Measurements from ENCODE around the gene ARHGEF40.

- TF ChIP-seq EZH2 (IDR thresholded peaks at IDR 0.05) = no peak
- no peak for TF ChIP-seq POLR2AphosphoS5 (IDR thresholded peaks at IDR 0.05; ENCODE audit: borderline replicate concordance, low read depth, low read length)
- no peak for TF ChIP-seq FOXP2 (optimal IDR thresholded peaks at IDR 0.05; ENCODE audit: control extremely low read depth, extremely low read length, insufficient read depth)
These were observed 25.5 kb downstream of the ARHGEF40 start for GRCh38 chr14:21095430-21096205.
